Thymus (tissue), 2 donors: ENCODE measurements around the gene LPCAT4. TPM values are rescaled to one million over a fixed set of nuclear protein-coding genes. Genes with fewer than 3 reads are reported as not detected.

Experiments
- polyA plus RNA-seq: library from polyadenylated mRNA; stranded (reverse); fragments of 200-250 nt; gene quantifications from one replicate; pipeline ENCODE4 v1.2.3, GENCODE V29; 2013
- total RNA-seq: library from RNA; stranded (reverse); fragments of 120-200 nt; gene quantifications from one replicate; pipeline ENCODE4 v1.2.4, GENCODE V29; 2013
- donor health status: healthy.

Gene LPCAT4
- total and polyA plus RNA-seq, 2 donors: 7.1 to 35.5 TPM

Other genes starting within 250 kb of the LPCAT4 start
- gene KATNBL1, start 157.1 kb downstream of the LPCAT4 start, total RNA-seq: 34.7 TPM
- 37.5 TPM for gene KATNBL1, start 157.1 kb downstream of the LPCAT4 start, polyA plus RNA-seq
- gene EMC4, start 142.2 kb downstream of the LPCAT4 start, total RNA-seq: 77.9 TPM
- 106 TPM for gene EMC4, start 142.2 kb downstream of the LPCAT4 start, polyA plus RNA-seq
- 13.5 TPM for gene SLC12A6, start 29.4 kb downstream of the LPCAT4 start, total RNA-seq
- 9.7 TPM for gene SLC12A6, start 29.4 kb downstream of the LPCAT4 start, polyA plus RNA-seq
- gene NOP10, start 24.1 kb downstream of the LPCAT4 start, total RNA-seq: 268 TPM
- 255 TPM for gene NOP10, start 24.1 kb downstream of the LPCAT4 start, polyA plus RNA-seq
- gene NUTM1, start 23.9 kb downstream of the LPCAT4 start, total RNA-seq: not detected
- gene NUTM1, start 23.9 kb downstream of the LPCAT4 start, polyA plus RNA-seq: 0.02 TPM
- gene GOLGA8A, start 70.6 kb upstream of the LPCAT4 start, total RNA-seq: 13.8 TPM
- 74.7 TPM for gene GOLGA8A, start 70.6 kb upstream of the LPCAT4 start, polyA plus RNA-seq
- 11.7 TPM for gene GOLGA8B, start 216.5 kb upstream of the LPCAT4 start, total RNA-seq
- gene GOLGA8B, start 216.5 kb upstream of the LPCAT4 start, polyA plus RNA-seq: 66.5 TPM